HG03442 (cell line): ENCODE data around the gene ATP6V0C.
"Not testable (repeated sequence)": the region's sequence is repeated elsewhere in the genome, so short reads cannot be mapped to it uniquely, and the experiment has no call there.

Experiments
- ATAC-seq: cut with Tn5 transposase; IDR thresholded peaks from one replicate; pipeline ENCODE4 v1.9.1; 2021; ENCODE audit warnings: mild to moderate bottlenecking, moderate library complexity; ENCODE audit not compliant: unreplicated experiment

Gene ATP6V0C

GRCh38 chr16:2474877-2475412, 38.8 kb upstream of the ATP6V0C start, which contains the start of gene TBC1D24:
Gene TBC1D24 (plus strand): TSS chr16:2475127. CDS start chr16:2496149, 21,022 bp downstream.
- ATAC-seq: peak; percentile 60

GRCh38 chr16:2475413-2476344, 38.1 kb upstream of the ATP6V0C start:
- peak; percentile 20 for ATAC-seq

DNA sequence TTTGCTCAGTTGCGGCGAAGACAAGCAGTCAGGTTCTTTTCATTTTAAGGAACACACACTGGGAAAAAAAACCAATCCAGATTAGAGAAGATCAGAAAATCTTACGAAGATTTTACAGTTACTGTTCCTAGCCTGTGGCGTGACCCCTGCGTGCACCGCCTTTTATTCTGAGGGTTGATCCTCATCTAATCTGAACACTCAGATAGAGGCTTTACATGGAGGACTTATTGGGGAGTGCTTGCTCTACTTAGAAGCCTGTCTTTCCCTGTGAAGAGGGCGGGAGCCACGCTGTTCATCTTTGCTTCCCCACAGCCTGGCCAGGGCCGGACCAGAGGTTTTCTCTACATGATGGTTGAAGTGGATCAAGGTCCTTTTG, 37.4 kb upstream of the ATP6V0C start:
- no peak for ATAC-seq

- no peak for ATAC-seq
These were observed 37.0 kb upstream of the ATP6V0C start for GRCh38 chr16:2476741-2477140.

GRCh38 chr16:2477327-2477726, 36.4 kb upstream of the ATP6V0C start:
- no peak for ATAC-seq

- no peak for ATAC-seq
These were observed 35.5 kb upstream of the ATP6V0C start for GRCh38 chr16:2478279-2478678.

DNA sequence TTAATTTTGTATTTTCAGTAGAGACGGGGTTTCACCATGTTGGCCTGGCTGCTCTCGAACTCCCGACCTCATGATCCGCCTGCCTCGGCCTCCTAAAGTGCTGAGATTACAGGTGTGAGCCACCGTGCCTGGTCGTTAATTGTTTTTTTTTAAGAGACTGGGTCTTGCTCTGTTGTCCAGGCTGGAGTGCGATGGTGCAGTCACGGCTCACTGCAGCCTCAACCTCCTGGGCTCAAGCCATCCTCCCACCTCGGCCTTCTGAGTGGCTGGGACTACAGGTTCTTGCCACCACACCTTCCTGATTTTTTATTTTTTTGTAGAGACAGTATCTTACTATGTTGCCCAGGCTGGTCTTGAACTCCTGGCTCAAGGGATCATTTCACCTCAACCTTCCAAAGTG, 33.8 kb upstream of the ATP6V0C start:
- ATAC-seq: not testable (repeated sequence)

GRCh38 chr16:2480948-2481347, 32.8 kb upstream of the ATP6V0C start:
- no peak for ATAC-seq

DNA sequence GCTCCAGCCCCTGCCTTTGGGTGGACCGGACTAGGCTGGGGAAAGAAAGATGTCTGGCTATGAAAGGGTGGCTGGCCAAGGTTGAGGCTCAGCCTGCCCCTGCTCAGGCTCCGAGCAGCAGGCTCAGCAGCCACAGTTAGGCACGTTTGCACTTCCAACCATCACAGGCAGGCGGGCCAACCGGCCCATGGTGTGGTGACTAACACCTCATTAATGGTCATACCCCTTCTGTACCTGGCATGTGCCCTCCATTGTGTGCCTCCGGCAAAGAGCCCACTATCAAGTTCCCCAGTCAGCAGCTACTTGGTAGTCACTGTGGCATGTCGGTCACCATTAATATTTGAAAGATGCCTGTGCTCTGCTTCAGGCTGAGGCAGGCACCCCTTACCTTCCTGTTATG, 32.1 kb upstream of the ATP6V0C start:
- ATAC-seq: no peak

- no peak for ATAC-seq
These were observed 31.5 kb upstream of the ATP6V0C start for GRCh38 chr16:2482249-2482648.

DNA sequence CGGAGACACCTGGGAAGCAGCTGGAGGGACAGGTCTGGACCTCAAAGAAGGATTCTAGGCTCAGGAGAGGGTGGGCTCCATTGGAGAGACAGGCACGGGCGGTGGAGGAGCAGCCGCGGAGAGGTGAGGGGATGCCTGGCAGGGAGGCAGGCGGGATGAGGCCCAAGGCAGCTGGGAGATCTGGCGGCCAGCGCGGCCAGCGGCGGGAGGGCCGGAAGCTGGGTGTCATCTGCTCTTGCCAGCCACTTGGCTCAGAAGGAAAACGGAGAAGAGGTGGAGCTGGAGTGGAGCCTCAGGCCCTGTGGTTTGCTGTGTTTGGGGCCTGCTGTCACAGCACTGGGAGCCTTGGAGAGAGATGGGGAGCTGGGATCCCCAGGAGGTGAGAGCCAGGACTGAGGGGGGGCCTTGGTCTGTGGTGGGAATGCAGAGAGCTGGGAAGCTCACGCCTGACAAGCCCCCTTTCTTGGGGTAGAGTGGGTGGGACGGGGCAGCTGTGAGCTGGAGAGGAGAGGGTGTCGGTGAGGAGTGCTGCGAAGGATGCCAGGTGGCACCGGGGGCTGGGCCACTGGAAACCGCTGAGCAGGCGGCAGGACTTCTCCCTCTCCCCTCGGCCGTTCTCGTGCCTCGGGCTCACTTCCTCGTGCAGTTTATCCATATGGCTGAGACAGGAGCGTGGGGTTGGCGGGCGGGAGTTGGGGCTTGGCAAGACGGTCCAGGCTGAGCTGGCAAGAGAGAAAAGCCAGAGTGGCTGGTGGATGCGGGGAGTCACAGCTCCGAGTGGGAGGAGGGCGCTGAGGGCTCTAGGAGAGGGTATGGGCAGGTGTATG, 30.8 kb upstream of the ATP6V0C start:
- no peak for ATAC-seq

GRCh38 chr16:2483939-2484897, 29.5 kb upstream of the ATP6V0C start:
- ATAC-seq: no peak

DNA sequence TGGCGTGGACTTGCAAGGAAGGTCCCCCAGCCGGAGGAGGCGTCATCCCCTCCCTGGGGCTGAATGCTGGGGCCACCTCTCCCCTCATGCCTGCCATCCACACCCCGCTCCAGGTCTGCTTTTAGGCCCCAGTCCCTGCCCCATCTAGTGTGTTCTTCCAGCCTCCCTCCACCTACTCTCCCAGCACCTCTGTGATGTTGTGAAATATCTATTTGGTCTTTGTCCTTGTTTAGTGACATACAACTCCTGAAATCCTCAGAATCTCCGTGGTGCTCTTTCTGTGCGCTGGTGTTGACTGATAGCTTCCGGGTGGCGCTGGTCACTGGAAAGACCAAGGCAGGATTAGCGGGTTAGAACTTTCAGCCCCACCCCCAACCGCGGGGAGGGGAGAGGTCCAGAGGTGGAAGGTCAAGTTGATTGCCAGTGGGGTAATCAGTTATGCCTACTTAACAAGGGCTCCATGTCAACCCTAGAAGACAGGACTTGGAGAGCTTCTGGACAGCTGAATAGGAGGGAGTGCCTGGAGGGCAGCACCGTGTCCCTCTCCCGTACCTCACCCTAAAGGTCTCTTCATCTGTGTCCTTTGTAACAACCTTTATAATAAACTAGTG, 28.7 kb upstream of the ATP6V0C start:
- ATAC-seq: no peak

DNA sequence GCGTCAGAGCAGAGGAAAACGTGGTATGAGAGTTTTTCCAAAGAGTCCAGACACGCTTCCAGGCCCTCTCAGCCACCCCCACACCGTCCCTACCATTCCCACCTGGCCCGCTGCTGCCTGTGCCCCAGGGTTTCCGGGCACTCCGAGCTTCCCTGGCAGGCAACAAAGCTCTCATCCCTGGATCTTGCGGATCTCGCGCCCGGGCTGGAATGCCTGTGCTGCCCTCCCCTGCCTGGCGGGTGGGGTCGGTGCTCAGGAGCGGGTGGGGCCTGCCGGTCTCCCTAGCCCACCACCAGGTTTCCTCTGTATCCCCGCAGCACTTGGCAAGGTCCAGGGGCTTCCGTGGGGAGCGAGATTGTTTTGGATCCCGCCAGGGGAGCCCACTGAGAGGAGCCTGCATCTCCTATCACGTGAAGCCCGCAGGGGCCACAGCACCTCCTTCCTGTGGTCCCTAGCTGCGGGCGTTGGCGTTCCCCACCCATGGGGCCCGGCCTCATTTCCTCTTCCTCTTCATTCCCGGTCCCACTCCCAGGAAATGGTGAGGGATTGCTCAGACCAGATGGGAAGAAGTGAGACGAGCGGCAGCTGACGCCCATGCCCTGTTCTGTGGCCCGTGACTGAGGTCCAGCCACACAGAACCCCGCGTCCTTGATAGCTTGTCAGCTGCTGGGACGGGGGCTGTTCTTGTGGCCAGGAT, 27.8 kb upstream of the ATP6V0C start:
- ATAC-seq: no peak

GRCh38 chr16:2486645-2487516, 26.9 kb upstream of the ATP6V0C start:
- peak; percentile 50 for ATAC-seq

GRCh38 chr16:2487517-2487842, 26.3 kb upstream of the ATP6V0C start:
- no peak for ATAC-seq

- no peak for ATAC-seq
These were observed 25.7 kb upstream of the ATP6V0C start for GRCh38 chr16:2487903-2488531.

- no peak for ATAC-seq
These were observed 24.2 kb upstream of the ATP6V0C start for GRCh38 chr16:2489581-2489980.
